PC-3 (cell line): ENCODE results near the gene DPYSL4. TPM values are rescaled to one million over a fixed set of nuclear protein-coding genes. Genes with fewer than 3 reads are reported as not detected.

Source experiments
- ATAC-seq: fragments of 200-7000 bp; cut with Tn5 transposase; 2 replicates; pipeline ENCODE4 v1.9.1; 2020; ENCODE audit warnings: mild to moderate bottlenecking, moderate library complexity
- BruUV-seq: library from RNA; stranded (reverse); fragments of 400-500 nt; replicated peaks from 2 replicates; lab custom pipeline; 2021; lab: Mats Ljungman, UMichigan
- CTCF ChIA-PET: fragments of 300-600 bp; sonication (Branson Sonifier 250); formaldehyde crosslinking; loops from one replicate; lab custom pipeline; 2022; ENCODE audit warnings: antibody characterized with exemption; lab: Charles Lee
- POLR2A ChIA-PET: fragments of 300-600 bp; sonication (Branson Sonifier 250); formaldehyde crosslinking; loops from one replicate; lab custom pipeline; 2022; ENCODE audit warnings: antibody characterized with exemption; ENCODE audit not compliant: unreplicated experiment; lab: Charles Lee
- DNase-seq: peaks from one replicate; pipeline ENCODE4 v3.0.0-alpha.2; 2015
- H2AFZ ChIP-seq: fragments of 300-600 bp; sonication (generic); 2 replicates; pipeline ENCODE4 v1.6.0; 2016; ENCODE audit warnings: antibody characterized with exemption, low read length
- H3F3A ChIP-seq: fragments of 300-600 bp; sonication (generic); one replicate; pipeline ENCODE4 v1.6.0; 2017; ENCODE audit warnings: antibody characterized with exemption, low read length, control low read depth, mild to moderate bottlenecking; ENCODE audit not compliant: unreplicated experiment
- H3K27ac ChIP-seq: fragments of 300-600 bp; sonication (generic); 2 replicates; pipeline ENCODE4 v1.5.1; 2016; ENCODE audit warnings: mild to moderate bottlenecking, low read length
- H3K27me3 ChIP-seq: fragments of 300-600 bp; sonication (generic); 2 replicates; pipeline ENCODE4 v1.6.1; 2016; ENCODE audit warnings: low read length, mixed read lengths
- H3K36me3 ChIP-seq: fragments of 300-600 bp; sonication (generic); 2 replicates; pipeline ENCODE4 v1.6.1; 2016; ENCODE audit warnings: low read depth, mixed run types, low read length, mixed read lengths
- H3K4me1 ChIP-seq: fragments of 300-600 bp; sonication (generic); 2 replicates; pipeline ENCODE4 v1.5.1; 2016; ENCODE audit warnings: low read length; ENCODE audit not compliant: insufficient read depth
- H3K4me2 ChIP-seq: fragments of 300-600 bp; sonication (generic); 2 replicates; pipeline ENCODE4 v1.6.0; 2016; ENCODE audit warnings: low read length
- H3K4me3 ChIP-seq: fragments of 300-600 bp; sonication (generic); 2 replicates; pipeline ENCODE4 v1.5.1; 2016; ENCODE audit warnings: mild to moderate bottlenecking, low read length, mixed read lengths
- H3K79me2 ChIP-seq: fragments of 300-600 bp; sonication (generic); 2 replicates; pipeline ENCODE4 v1.6.1; 2017; ENCODE audit warnings: low read length, mixed read lengths
- H3K9ac ChIP-seq: fragments of 300-600 bp; sonication (generic); 2 replicates; pipeline ENCODE4 v1.6.0; 2016; ENCODE audit warnings: mild to moderate bottlenecking, low read length
- H3K9me2 ChIP-seq: fragments of 300-600 bp; sonication (generic); replicated peaks from 2 replicates; pipeline ENCODE4 v1.6.1; 2016; ENCODE audit warnings: mixed run types, low read length, mixed read lengths
- H3K9me3 ChIP-seq: fragments of 300-600 bp; sonication (generic); 2 replicates; pipeline ENCODE4 v1.6.1; 2016; ENCODE audit warnings: low read length, mixed read lengths
- H4K20me1 ChIP-seq: fragments of 300-600 bp; sonication (generic); 2 replicates; pipeline ENCODE4 v1.6.1; 2016; ENCODE audit warnings: low read length, mixed read lengths
- EZH2 ChIP-seq: fragments of 300-600 bp; sonication (generic); IDR thresholded peaks from one replicate; pipeline ENCODE4 v1.6.1; 2017; ENCODE audit warnings: antibody characterized with exemption, mild to moderate bottlenecking, low read length; ENCODE audit not compliant: unreplicated experiment
- EZH2phosphoT487 ChIP-seq: fragments of 300-600 bp; sonication (generic); IDR thresholded peaks from 2 replicates; pipeline ENCODE4 v1.6.1; 2018; ENCODE audit warnings: mild to moderate bottlenecking, antibody characterized with exemption, low read length, borderline replicate concordance
- intact Hi-C: fragments of 100-400 bp; cut with micrococcal nuclease; formaldehyde crosslinking; loops from 2 replicates; pipeline ENCODE4 v1.9.0; 2023
- total RNA-seq: library from RNA; depleted of rRNA; stranded (reverse); fragments of >200 nt; gene quantifications from 2 replicates; pipeline ENCODE4 v1.2.3, GENCODE V29; 2014
- TF ChIP-seq, protein P1 (sequence below): fragments of 300-600 bp; sonication (generic); conservative IDR thresholded peaks from 2 replicates; pipeline ENCODE4 v1.5.1; 2017; ENCODE audit warnings: antibody characterized with exemption, low read depth, mild to moderate bottlenecking, low read length

The DPYSL4 gene
- total RNA-seq, 1 experiment from 2014 or later = 10.2 TPM

DNA sequence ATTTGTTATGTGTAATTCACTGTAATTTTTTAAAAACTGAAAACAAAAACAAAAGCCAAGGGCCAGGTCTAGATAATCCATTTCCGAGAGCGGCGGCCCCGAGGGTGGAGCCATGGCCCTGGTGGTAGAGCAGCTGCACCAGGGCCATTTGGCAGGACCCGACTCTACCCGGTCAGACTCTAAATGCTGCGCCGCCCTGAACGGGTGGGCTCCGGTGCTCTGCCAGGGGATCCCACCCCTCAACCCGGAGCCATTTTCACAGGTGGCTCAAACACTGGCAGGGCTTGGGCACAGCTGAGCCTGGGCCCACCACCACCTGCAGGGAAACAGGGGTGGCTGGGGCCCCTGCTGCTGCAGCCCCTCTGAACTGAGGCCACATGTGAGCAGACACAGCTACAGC, 56.9 kb downstream of the DPYSL4 start:
- 0 out of 2 replicates have a peak, but pooled peaks cover 2% of the 10 kb centered on the region for H3K79me2 ChIP-seq
- H3K4me3 ChIP-seq = no peak overlapping the region
- TF ChIP-seq EZH2phosphoT487 (no peak), EZH2 (no peak)
- TF ChIP-seq, protein P1, sequence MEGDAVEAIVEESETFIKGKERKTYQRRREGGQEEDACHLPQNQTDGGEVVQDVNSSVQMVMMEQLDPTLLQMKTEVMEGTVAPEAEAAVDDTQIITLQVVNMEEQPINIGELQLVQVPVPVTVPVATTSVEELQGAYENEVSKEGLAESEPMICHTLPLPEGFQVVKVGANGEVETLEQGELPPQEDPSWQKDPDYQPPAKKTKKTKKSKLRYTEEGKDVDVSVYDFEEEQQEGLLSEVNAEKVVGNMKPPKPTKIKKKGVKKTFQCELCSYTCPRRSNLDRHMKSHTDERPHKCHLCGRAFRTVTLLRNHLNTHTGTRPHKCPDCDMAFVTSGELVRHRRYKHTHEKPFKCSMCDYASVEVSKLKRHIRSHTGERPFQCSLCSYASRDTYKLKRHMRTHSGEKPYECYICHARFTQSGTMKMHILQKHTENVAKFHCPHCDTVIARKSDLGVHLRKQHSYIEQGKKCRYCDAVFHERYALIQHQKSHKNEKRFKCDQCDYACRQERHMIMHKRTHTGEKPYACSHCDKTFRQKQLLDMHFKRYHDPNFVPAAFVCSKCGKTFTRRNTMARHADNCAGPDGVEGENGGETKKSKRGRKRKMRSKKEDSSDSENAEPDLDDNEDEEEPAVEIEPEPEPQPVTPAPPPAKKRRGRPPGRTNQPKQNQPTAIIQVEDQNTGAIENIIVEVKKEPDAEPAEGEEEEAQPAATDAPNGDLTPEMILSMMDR = no peak
- H3F3A ChIP-seq = no peaks in the 10 kb centered on the region
- H3K9ac ChIP-seq = no peak overlapping the region
- no peaks in the 10 kb centered on the region for H3K27me3 ChIP-seq
- H3K4me1 ChIP-seq = peaks cover 6% of the 10 kb centered on the region; the same call in 1 of the 2 replicates
- no peaks in the 10 kb centered on the region for H3K36me3 ChIP-seq
- BruUV-seq = no TSS peak
- H3K27ac ChIP-seq = no peak overlapping the region
- no peak overlapping the region for H3K4me2 ChIP-seq
- no peak overlapping the region for H2AFZ ChIP-seq
- no peak for DNase-seq
- intact Hi-C loops = no loop called here
- no peak for ATAC-seq
- H3K9me2 ChIP-seq = no peaks in the 10 kb centered on the region
- ChIA-PET POLR2A (no interaction called here), CTCF (no interaction called here)
- no peaks in the 10 kb centered on the region for H3K9me3 ChIP-seq
- H4K20me1 ChIP-seq = no peaks in the 10 kb centered on the region

DNA sequence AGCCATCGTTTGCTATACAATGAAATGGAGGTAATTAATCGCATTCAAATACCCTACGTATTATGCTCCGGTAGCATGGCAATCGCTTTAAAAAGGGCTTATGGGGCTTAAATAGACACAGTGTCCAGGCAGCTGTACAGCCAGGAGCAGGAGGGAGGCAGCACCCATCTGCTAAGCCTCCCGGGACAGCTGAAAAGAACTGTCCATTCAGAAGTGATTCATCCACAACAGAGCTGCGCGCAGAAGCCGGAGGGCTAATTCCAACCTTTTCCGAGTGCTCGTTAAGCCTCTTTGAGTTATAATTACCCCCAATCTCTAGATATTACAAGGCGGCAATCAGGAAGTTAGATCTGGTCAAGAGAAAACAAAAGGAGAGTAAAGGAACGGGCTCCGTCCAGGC, 58.3 kb downstream of the DPYSL4 start:
- Histone ChIP-seq H3K27ac (no peak overlapping the region), H2AFZ (no peak overlapping the region), H3K27me3 (no peaks in the 10 kb centered on the region), H3K4me3 (no peak overlapping the region), H3K79me2 (0 out of 2 replicates have a peak, but pooled peaks cover 3% of the 10 kb centered on the region), H3K4me1 (peaks cover 8% of the 10 kb centered on the region; the same call in 1 of the 2 replicates), H3F3A (no peaks in the 10 kb centered on the region), H3K4me2 (no peak overlapping the region), H4K20me1 (no peaks in the 10 kb centered on the region), H3K9ac (no peak overlapping the region), H3K9me3 (no peaks in the 10 kb centered on the region), H3K9me2 (no peaks in the 10 kb centered on the region), H3K36me3 (no peaks in the 10 kb centered on the region)
- DNase-seq = no peak
- BruUV-seq = no TSS peak
- ChIA-PET CTCF (no interaction called here), POLR2A (no interaction called here)
- intact Hi-C loops = no loop called here
- TF ChIP-seq EZH2 (no peak), EZH2phosphoT487 (no peak)
- TF ChIP-seq, protein P1 = no peak
- ATAC-seq = no peak

DNA sequence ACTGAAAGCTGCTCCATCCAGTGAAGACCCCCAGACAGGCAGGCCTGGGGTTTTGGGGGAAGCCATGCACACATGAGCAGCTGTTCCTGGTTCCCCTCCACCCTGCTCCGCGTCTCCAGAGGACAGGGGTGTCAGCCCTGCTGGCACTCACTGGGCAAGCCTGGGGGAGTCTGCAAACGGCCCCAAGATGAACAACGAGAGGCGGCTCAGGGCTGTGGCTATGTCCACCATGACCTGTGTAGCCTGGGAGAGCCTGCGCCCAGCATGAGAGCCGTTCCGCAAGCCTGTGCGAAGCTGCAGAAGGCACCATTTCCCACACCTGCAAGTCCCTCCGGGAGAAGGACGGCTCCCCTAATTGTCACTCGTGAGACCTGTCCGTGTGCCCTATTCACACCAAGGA, 59.5 kb downstream of the DPYSL4 start:
- no peaks in the 10 kb centered on the region for H3K36me3 ChIP-seq
- ATAC-seq (no peak), DNase-seq (no peak)
- H4K20me1 ChIP-seq = no peaks in the 10 kb centered on the region
- H3K9me2 ChIP-seq = no peaks in the 10 kb centered on the region
- TF ChIP-seq, protein P1 = no peak
- TF ChIP-seq EZH2 = no peak
- no peak for TF ChIP-seq EZH2phosphoT487
- H3K4me3 ChIP-seq = no peak overlapping the region
- no peak overlapping the region for H3K27ac ChIP-seq
- H3K79me2 ChIP-seq = 0 out of 2 replicates have a peak, but pooled peaks cover 3% of the 10 kb centered on the region
- no peaks in the 10 kb centered on the region for H3K27me3 ChIP-seq
- no peak overlapping the region for H2AFZ ChIP-seq
- no peak overlapping the region for H3K4me2 ChIP-seq
- no peaks in the 10 kb centered on the region for H3K9me3 ChIP-seq
- ChIA-PET POLR2A (no interaction called here), CTCF (no interaction called here)
- intact Hi-C loops = no loop called here
- no TSS peak for BruUV-seq
- peaks cover 8% of the 10 kb centered on the region; the same call in 1 of the 2 replicates for H3K4me1 ChIP-seq
- H3F3A ChIP-seq = no peaks in the 10 kb centered on the region
- no peak overlapping the region for H3K9ac ChIP-seq
